Transverse colon (tissue), 4 donors: ENCODE data around the gene CPT1A. TPM values are rescaled to one million over a fixed set of nuclear protein-coding genes. Genes with fewer than 3 reads are reported as not detected.
A peak's percentile ranks its signal among the peaks of the same experiment; 100 is the strongest.

Experiments
- DNase-seq: peaks from one replicate; pipeline ENCODE4 v3.0.0-alpha.2; 2019
- H3K27ac ChIP-seq, 4 donors: fragments of 200-600 bp; sonication (generic); 2 replicates each; pipeline ENCODE4 v1.5.1; 2016 to 2018; ENCODE audit warnings: inconsistent platforms in 4 of 4
- H3K27me3 ChIP-seq: fragments of 200-600 bp; sonication (generic); 2 replicates; pipeline ENCODE4 v1.5.1; 2017; ENCODE audit warnings: inconsistent platforms
- H3K36me3 ChIP-seq, 4 donors: fragments of 200-600 bp; sonication (generic); 2 replicates each; pipeline ENCODE4 v1.5.1; 2017 to 2019; ENCODE audit warnings: inconsistent platforms in 4 of 4
- H3K4me1 ChIP-seq, 4 donors: fragments of 200-600 bp; sonication (generic); 2 replicates each; pipeline ENCODE4 v1.5.1; 2017 to 2020; ENCODE audit warnings: inconsistent platforms in 4 of 4
- H3K4me3 ChIP-seq, 4 donors: fragments of 200-600 bp; sonication (generic); 1 replicate in 1 of 4; 2 replicates in 3 of 4; pipeline versions ENCODE4 v1.5.1 to v1.6.1; 2017 to 2019; ENCODE audit warnings: inconsistent platforms in 4 of 4
- H3K9me3 ChIP-seq, 2 donors: fragments of 200-600 bp; sonication (generic); 2 replicates each; pipeline ENCODE4 v1.5.1; 2017 to 2019; ENCODE audit warnings: inconsistent platforms in 2 of 2
- EP300 ChIP-seq: sonication (generic); formaldehyde crosslinking; IDR thresholded peaks from one replicate; pipeline ENCODE4 v1.6.1; 2017; ENCODE audit warnings: antibody characterized with exemption, low read depth
- POLR2A ChIP-seq: fragments of 450-650 bp; IDR thresholded peaks from one replicate; pipeline ENCODE4 v1.6.1; 2016; ENCODE audit warnings: antibody characterized with exemption, mild to moderate bottlenecking, moderate library complexity
- POLR2AphosphoS5 ChIP-seq, 3 donors: sonication (generic); formaldehyde crosslinking; IDR thresholded peaks; one replicate each; pipeline ENCODE4 v1.6.1; 2016; ENCODE audit warnings: antibody characterized with exemption in 3 of 3
- WGBS, 2 donors: methylation state at CpG; one replicate each; pipeline ENCODE4 v1.1.5; 2018; ENCODE audit warnings: low coverage in 1 of 2; 5-methylcytosine and 5-hydroxymethylcytosine counted together
- in situ Hi-C, 4 donors: fragments of 200-750 bp; cut with MboI; loops; one replicate each; pipeline versions ENCODE4 v1.15.0 to v1.15.1; 2017; ENCODE audit warnings: low sequenced_read_pairs in 3 of 4, low pct_ligation_motif_present in 1 of 4, low pct_unique_long_range_greater_than_20kb in 1 of 4
- intact Hi-C: fragments of 100-400 bp; cut with DNase I; formaldehyde crosslinking; loops from one replicate; pipeline ENCODE4 v1.15.1; 2023; ENCODE audit warnings: low total_unique reads
- total RNA-seq, 4 donors: library from RNA; depleted of rRNA; stranded (reverse); fragments of >200 nt; gene quantifications; one replicate each; pipeline ENCODE4 v1.1.0, GENCODE V29; 2016
- TF ChIP-seq, protein P1 (sequence below), 5 experiments: fragments of 200-600 bp in 3 of 5; fragments of 450-650 bp in 2 of 5; sonication (generic) in 3 of 5; IDR thresholded peaks; 1 replicate in 2 of 5; 2 replicates in 3 of 5; pipeline ENCODE4 v1.5.1; 2016 to 2017; ENCODE audit warnings: antibody characterized with exemption in 5 of 5, inconsistent platforms in 3 of 5, mild to moderate bottlenecking in 2 of 5, moderate library complexity in 1 of 5

CPT1A gene
- total RNA-seq, 4 donors from 2014 or later, result 98.9 to 263 (median 177) TPM

DNA sequence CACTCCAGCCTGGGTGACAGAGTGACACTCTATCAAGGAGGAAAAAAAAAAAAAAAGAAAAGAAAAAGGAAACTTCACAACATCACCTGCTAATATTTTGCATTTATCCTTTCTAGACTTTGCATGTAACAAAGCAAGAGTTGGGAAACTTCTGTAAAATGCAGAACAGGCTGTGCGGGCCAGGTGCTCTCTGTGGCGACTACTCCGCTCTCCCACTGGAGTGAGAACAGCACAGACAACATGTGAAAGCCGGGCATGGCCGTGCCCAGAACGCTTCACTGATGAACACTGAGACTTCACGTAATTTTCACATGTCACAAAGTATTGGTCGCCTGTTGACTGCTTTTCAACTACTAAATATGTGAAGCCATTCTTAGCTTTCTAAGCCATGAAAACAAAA, 74.9 kb downstream of the CPT1A start:
- in situ Hi-C loops, result no loop called here
- 92 to 93% methylated on average over 8 of the region's 8 CpGs for WGBS, 2 donors
- Histone ChIP-seq H3K4me3 (no peak overlapping the region), H3K27ac (no peak overlapping the region), H3K27me3 (no peaks in the 10 kb centered on the region), H3K4me1 (no peaks in the 10 kb centered on the region), H3K9me3 (no peaks in the 10 kb centered on the region), H3K36me3 (peaks cover 0 to 69% (median 26%) of the 10 kb centered on the region in 4 donors)
- intact Hi-C loops, result no loop called here
- TF ChIP-seq EP300 (no peak), POLR2AphosphoS5 (IDR thresholded peaks at IDR 0.05) (no peak), POLR2A (no peak)
- TF ChIP-seq, protein P1, sequence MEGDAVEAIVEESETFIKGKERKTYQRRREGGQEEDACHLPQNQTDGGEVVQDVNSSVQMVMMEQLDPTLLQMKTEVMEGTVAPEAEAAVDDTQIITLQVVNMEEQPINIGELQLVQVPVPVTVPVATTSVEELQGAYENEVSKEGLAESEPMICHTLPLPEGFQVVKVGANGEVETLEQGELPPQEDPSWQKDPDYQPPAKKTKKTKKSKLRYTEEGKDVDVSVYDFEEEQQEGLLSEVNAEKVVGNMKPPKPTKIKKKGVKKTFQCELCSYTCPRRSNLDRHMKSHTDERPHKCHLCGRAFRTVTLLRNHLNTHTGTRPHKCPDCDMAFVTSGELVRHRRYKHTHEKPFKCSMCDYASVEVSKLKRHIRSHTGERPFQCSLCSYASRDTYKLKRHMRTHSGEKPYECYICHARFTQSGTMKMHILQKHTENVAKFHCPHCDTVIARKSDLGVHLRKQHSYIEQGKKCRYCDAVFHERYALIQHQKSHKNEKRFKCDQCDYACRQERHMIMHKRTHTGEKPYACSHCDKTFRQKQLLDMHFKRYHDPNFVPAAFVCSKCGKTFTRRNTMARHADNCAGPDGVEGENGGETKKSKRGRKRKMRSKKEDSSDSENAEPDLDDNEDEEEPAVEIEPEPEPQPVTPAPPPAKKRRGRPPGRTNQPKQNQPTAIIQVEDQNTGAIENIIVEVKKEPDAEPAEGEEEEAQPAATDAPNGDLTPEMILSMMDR (IDR thresholded peaks at IDR 0.05), result no peak
- DNase-seq, result no peak

DNA sequence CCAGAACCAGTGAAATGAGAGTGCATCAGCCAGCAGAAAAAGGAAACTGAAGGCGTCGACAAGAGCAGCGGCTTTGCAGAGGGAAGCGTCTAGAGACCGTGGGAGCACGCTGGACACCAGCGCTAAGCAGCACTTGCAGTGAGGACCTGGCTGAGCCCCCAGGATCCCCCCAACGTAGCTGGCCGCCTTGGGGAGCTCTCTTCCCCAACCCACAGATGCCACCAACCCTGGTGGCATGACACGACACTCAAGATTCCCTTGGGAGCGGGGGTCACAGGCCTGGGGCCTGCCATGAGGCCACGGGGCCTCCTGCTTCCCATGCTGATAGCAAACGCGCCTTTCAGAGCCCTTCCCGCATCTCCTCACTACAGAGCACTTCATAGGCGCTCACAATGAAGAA, 77.0 kb downstream of the CPT1A start:
- Histone ChIP-seq H3K4me1 (no peaks in the 10 kb centered on the region), H3K27ac (no peak overlapping the region), H3K27me3 (no peaks in the 10 kb centered on the region), H3K9me3 (no peaks in the 10 kb centered on the region), H3K36me3 (peaks cover 0 to 63% (median 27%) of the 10 kb centered on the region in 4 donors), H3K4me3 (no peak overlapping the region)
- WGBS, 2 donors, result 94 to 100% methylated on average over 3 to 16 of the region's 16 CpGs
- in situ Hi-C loops, result no loop called here
- DNase-seq, result no peak
- intact Hi-C loops, result no loop called here
- TF ChIP-seq, protein P1 (IDR thresholded peaks at IDR 0.05), result no peak
- TF ChIP-seq POLR2A (no peak), EP300 (no peak), POLR2AphosphoS5 (IDR thresholded peaks at IDR 0.05) (no peak)

DNA sequence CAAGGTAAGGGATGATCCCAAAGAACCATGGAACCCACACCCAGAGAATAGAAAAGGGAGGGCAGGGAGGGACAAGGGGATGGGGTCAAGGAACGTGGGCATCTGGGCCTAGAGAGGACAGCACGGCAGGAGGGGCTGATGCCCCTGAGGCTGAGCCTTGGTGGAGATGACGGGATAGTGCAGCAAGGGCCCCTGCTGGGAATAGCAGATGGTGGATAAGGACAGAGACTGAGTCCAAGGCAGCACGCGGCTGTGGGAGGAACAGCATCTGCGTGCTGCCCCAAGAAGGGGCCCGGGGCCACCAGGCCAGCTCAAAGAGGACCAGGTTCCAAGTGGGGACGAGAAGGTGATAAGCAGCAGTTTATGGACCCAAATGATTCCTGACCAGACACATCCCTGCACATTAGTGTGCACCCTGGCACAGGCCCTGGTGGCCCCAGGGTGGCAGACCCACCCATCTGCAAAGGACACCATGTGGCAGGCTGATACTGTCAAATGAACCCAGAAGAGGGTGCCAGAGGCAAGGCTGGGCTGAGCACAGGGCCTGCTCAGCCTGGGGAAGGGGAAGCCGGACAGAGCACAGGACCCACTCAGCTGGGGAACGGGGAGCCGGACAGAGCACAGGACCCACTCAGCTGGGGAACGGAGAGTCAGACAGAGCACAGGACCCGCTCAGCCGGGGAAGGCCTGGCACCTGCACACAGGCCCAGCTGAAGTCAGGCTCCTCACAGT, 77.6 kb downstream of the CPT1A start:
- Histone ChIP-seq H3K4me3 (no peak overlapping the region), H3K36me3 (peaks cover 0 to 63% (median 27%) of the 10 kb centered on the region in 4 donors), H3K27me3 (no peaks in the 10 kb centered on the region), H3K4me1 (no peaks in the 10 kb centered on the region), H3K9me3 (no peaks in the 10 kb centered on the region), H3K27ac (no peak overlapping the region)
- in situ Hi-C loops, result no loop called here
- WGBS, 2 donors, result 92% methylated on average over 14 of the region's 14 CpGs; no CpG with 5 or more reads in 1 of the 2 donors
- no peak for DNase-seq
- TF ChIP-seq, protein P1 (IDR thresholded peaks at IDR 0.05), result no peak
- TF ChIP-seq POLR2A (no peak), POLR2AphosphoS5 (IDR thresholded peaks at IDR 0.05) (no peak), EP300 (no peak)
- intact Hi-C loops, result no loop called here

DNA sequence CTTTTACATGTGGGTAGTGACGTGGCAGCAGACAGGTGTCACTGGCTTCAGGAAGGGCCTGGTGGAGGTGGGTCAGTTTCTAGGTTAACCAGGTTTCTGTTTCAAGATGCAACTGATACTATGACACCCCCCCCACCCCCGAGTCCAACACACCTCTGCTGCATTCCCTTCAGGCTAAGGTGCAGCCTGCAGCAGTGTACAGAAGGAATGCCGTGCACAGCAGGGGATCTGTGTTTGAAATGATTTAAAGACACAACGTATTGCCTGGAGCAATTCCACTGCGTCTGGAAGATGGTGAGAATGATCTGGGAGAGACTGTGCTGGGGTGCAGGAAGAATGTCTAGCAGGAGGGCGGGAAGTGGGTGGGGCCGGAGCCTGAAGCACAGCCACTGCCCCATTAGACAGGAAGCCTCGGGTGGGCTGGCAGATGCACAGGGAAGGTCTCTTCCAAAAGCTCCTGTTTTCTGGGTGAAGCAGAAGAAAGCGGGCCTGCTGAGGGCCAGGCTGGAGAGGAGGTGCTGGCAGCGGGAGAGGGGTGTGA, 78.5 kb downstream of the CPT1A start:
- Histone ChIP-seq H3K4me1 (no peaks in the 10 kb centered on the region), H3K27ac (no peak overlapping the region), H3K4me3 (no peak overlapping the region), H3K36me3 (peaks cover 0 to 63% (median 27%) of the 10 kb centered on the region in 4 donors), H3K9me3 (no peaks in the 10 kb centered on the region), H3K27me3 (no peaks in the 10 kb centered on the region)
- peak; percentile 54 for DNase-seq
- intact Hi-C loops (no loop called here), in situ Hi-C loops (no loop called here)
- WGBS, 2 donors, result 61 to 100% methylated on average over 2 to 10 of the region's 10 CpGs
- TF ChIP-seq POLR2A (no peak), EP300 (no peak), POLR2AphosphoS5 (IDR thresholded peaks at IDR 0.05) (no peak)
- TF ChIP-seq, protein P1 (IDR thresholded peaks at IDR 0.05), result no peak
